ENCODE data around the gene DONSON.

DONSON gene

GRCh38 chr21:33541756-33542639, 46.5 kb downstream of the DONSON start, which contains the start of gene GART:
Gene GART, minus strand, starts transcription at chr21:33542117. Its CDS starts 2,802 bp downstream, at chr21:33539315.
- Histone ChIP-seq H3K4me2 (ENCODE audit: low read length) (peak within 1 kb of the TSS; percentile 78), H3K27me3 (ENCODE audit: low read depth, low read length) (no peaks in the 10 kb centered on the region), H3K9ac (ENCODE audit: low read length) (peak within 1 kb of the TSS; percentile 92), H3K36me3 (replicated peaks; ENCODE audit: low read depth, low read length) (peaks cover 26% of the 10 kb centered on the region), H3K79me2 (ENCODE audit: low read length) (peaks cover 86% of the 10 kb centered on the region), H4K20me1 (ENCODE audit: insufficient read depth, low read length) (peaks cover 28% of the 10 kb centered on the region), H3K4me3 (ENCODE audit: low read length) (peak within 1 kb of the TSS; percentile 85), H3K4me1 (ENCODE audit: low read length) (peaks cover 21% of the 10 kb centered on the region), H3K9me3 (ENCODE audit: insufficient read depth, low read length) (no peaks in the 10 kb centered on the region), H2AFZ (ENCODE audit: low read depth, low read length) (no peak within 1 kb of the TSS; the same call in 1 of the 2 replicates), H3K27ac (ENCODE audit: low read length) (peak within 1 kb of the TSS; percentile 93)
- TF ChIP-seq, protein P1, sequence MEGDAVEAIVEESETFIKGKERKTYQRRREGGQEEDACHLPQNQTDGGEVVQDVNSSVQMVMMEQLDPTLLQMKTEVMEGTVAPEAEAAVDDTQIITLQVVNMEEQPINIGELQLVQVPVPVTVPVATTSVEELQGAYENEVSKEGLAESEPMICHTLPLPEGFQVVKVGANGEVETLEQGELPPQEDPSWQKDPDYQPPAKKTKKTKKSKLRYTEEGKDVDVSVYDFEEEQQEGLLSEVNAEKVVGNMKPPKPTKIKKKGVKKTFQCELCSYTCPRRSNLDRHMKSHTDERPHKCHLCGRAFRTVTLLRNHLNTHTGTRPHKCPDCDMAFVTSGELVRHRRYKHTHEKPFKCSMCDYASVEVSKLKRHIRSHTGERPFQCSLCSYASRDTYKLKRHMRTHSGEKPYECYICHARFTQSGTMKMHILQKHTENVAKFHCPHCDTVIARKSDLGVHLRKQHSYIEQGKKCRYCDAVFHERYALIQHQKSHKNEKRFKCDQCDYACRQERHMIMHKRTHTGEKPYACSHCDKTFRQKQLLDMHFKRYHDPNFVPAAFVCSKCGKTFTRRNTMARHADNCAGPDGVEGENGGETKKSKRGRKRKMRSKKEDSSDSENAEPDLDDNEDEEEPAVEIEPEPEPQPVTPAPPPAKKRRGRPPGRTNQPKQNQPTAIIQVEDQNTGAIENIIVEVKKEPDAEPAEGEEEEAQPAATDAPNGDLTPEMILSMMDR (IDR thresholded peaks at IDR 0.05; ENCODE audit: low read depth, low read length), result no peak
- no peak for TF ChIP-seq EZH2phosphoT487 (IDR thresholded peaks at IDR 0.05; ENCODE audit: low read depth)

- Histone ChIP-seq H3K9ac (ENCODE audit: low read length) (peak overlapping the region; percentile 92), H3K27me3 (ENCODE audit: low read depth, low read length) (no peaks in the 10 kb centered on the region), H3K27ac (ENCODE audit: low read length) (peak overlapping the region; percentile 93), H3K4me3 (ENCODE audit: low read length) (peak overlapping the region; percentile 85), H3K9me3 (ENCODE audit: insufficient read depth, low read length) (no peaks in the 10 kb centered on the region), H2AFZ (ENCODE audit: low read depth, low read length) (no peak overlapping the region), H3K4me2 (ENCODE audit: low read length) (peak overlapping the region; percentile 78), H4K20me1 (ENCODE audit: insufficient read depth, low read length) (peaks cover 28% of the 10 kb centered on the region), H3K36me3 (replicated peaks; ENCODE audit: low read depth, low read length) (peaks cover 34% of the 10 kb centered on the region), H3K4me1 (ENCODE audit: low read length) (peaks cover 21% of the 10 kb centered on the region), H3K79me2 (ENCODE audit: low read length) (peaks cover 84% of the 10 kb centered on the region)
- TF ChIP-seq EZH2phosphoT487 (IDR thresholded peaks at IDR 0.05; ENCODE audit: low read depth), result no peak
- TF ChIP-seq, protein P1 (IDR thresholded peaks at IDR 0.05; ENCODE audit: low read depth, low read length), result no peak
Observed at GRCh38 chr21:33541105-33541711, 47.3 kb downstream of the DONSON start.

DNA sequence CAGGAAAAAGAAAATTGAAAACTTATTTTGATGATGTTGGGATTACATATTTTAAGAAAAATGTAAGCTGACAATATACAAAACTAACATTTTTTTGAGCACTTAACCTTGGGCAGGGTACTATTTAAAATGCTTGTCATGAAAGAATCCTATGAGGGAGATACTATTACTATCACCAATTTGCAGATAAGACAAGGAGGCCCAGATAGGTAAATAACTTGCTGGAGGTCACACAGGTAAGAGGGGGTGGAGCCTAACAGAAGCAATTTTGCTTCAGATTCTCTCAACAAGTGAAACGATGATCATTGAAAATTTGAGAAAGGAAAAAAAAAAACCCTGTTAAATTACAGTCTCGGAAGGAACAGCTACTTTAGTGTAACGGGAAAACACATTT, 47.8 kb downstream of the DONSON start:
- no peak overlapping the region for H3K9ac ChIP-seq (ENCODE audit: low read length)
- peaks cover 24% of the 10 kb centered on the region for H4K20me1 ChIP-seq (ENCODE audit: insufficient read depth, low read length)
- peak overlapping the region; percentile 78 for H3K4me2 ChIP-seq (ENCODE audit: low read length)
- no peak overlapping the region for H3K27ac ChIP-seq (ENCODE audit: low read length)
- H3K79me2 ChIP-seq (ENCODE audit: low read length), result peaks cover 83% of the 10 kb centered on the region
- peaks cover 19% of the 10 kb centered on the region for H3K4me1 ChIP-seq (ENCODE audit: low read length)
- H3K9me3 ChIP-seq (ENCODE audit: insufficient read depth, low read length), result no peaks in the 10 kb centered on the region
- H2AFZ ChIP-seq (ENCODE audit: low read depth, low read length), result no peak overlapping the region
- peaks cover 32% of the 10 kb centered on the region for H3K36me3 ChIP-seq (replicated peaks; ENCODE audit: low read depth, low read length)
- H3K4me3 ChIP-seq (ENCODE audit: low read length), result peak overlapping the region; percentile 85
- TF ChIP-seq EZH2phosphoT487 (IDR thresholded peaks at IDR 0.05; ENCODE audit: low read depth), result no peak
- TF ChIP-seq, protein P1 (IDR thresholded peaks at IDR 0.05; ENCODE audit: low read depth, low read length), result no peak
- no peaks in the 10 kb centered on the region for H3K27me3 ChIP-seq (ENCODE audit: low read depth, low read length)

- Histone ChIP-seq H2AFZ (ENCODE audit: low read depth, low read length) (no peak overlapping the region), H4K20me1 (ENCODE audit: insufficient read depth, low read length) (peaks cover 13% of the 10 kb centered on the region), H3K27ac (ENCODE audit: low read length) (no peak overlapping the region), H3K4me1 (ENCODE audit: low read length) (peaks cover 10% of the 10 kb centered on the region; the same call in 1 of the 2 replicates), H3K9me3 (ENCODE audit: insufficient read depth, low read length) (no peaks in the 10 kb centered on the region), H3K9ac (ENCODE audit: low read length) (no peak overlapping the region), H3K27me3 (ENCODE audit: low read depth, low read length) (no peaks in the 10 kb centered on the region), H3K36me3 (replicated peaks; ENCODE audit: low read depth, low read length) (peaks cover 40% of the 10 kb centered on the region), H3K4me2 (ENCODE audit: low read length) (no peak overlapping the region), H3K79me2 (ENCODE audit: low read length) (peaks cover 72% of the 10 kb centered on the region), H3K4me3 (ENCODE audit: low read length) (no peak overlapping the region)
- no peak for TF ChIP-seq EZH2phosphoT487 (IDR thresholded peaks at IDR 0.05; ENCODE audit: low read depth)
- TF ChIP-seq, protein P1 (IDR thresholded peaks at IDR 0.05; ENCODE audit: low read depth, low read length), result no peak
Observed at GRCh38 chr21:33539616-33540015, 48.9 kb downstream of the DONSON start.

Measured in OCI-LY3 (cell line).